ENCODE measurements around the gene POU2AF1.

Gene POU2AF1

GRCh38 chr11:111368285-111368560 is 10.9 kb downstream of the POU2AF1 start:
- TF ChIP-seq TCF4 (CRISPR knock-in tag; IDR thresholded peaks at IDR 0.05; ENCODE audit: borderline replicate concordance): no peak
- no peak for TF ChIP-seq ZFP3 (CRISPR knock-in tag; IDR thresholded peaks at IDR 0.05)
- TF ChIP-seq PPARA (CRISPR knock-in tag; IDR thresholded peaks at IDR 0.05; ENCODE audit: borderline replicate concordance): no peak
- no peak for TF ChIP-seq ZNF70 (CRISPR knock-in tag; IDR thresholded peaks at IDR 0.05)
- no peak for TF ChIP-seq CSDC2 (CRISPR knock-in tag; IDR thresholded peaks at IDR 0.05)
- ATAC-seq: no peak

DNA sequence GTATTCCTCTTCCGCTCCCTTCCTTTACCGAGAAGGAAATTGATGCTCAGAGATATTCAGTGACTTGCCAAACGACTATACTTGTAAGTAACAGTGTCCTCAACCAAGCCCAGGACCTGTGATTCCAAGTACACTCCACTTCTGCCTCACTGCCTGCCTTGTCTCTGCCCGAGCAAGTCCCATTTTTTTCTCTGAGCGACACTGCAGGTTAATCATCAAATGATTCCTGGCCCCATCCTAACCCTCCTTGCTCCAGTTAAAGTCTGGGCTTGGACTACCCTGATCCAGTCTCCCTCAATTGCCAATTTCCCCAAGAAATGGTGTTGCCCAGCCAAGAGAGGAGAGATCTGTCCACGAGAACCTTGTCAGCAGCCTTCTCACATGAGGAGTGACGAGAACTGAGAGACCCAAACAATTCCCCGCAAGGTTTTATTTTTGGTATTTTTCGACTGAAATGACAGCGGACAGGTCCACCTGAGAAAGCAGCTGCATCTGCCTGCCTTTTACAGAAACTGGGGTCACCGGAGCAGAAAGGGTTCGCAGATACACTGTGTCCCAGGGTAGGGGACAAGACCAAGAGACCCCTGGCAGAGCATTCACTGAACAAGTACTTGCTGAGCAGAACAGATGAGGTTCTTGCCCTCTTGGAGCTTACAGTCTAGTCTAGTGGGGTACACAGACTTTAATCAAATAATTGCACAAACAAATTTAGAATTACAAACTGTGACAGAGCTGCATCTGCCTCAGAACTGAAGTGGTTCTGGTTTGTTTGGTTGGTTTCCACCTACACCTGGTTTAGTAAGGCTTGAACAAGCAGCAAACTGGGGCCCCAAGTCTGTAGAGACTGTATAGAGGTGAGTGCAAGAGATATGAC is 11.4 kb downstream of the POU2AF1 start:
- TF ChIP-seq POU6F1 (CRISPR knock-in tag; IDR thresholded peaks at IDR 0.05; ENCODE audit: borderline replicate concordance, low read depth): no peak
- no peak for TF ChIP-seq TOX (CRISPR knock-in tag; IDR thresholded peaks at IDR 0.05; ENCODE audit: borderline replicate concordance)
- no peak for TF ChIP-seq BACH2 (CRISPR knock-in tag; IDR thresholded peaks at IDR 0.05; ENCODE audit: borderline replicate concordance)
- TF ChIP-seq RARB (CRISPR knock-in tag; IDR thresholded peaks at IDR 0.05): no peak
- TF ChIP-seq ZFP30 (CRISPR knock-in tag; IDR thresholded peaks at IDR 0.05): no peak
- TF ChIP-seq PPARA (CRISPR knock-in tag; IDR thresholded peaks at IDR 0.05; ENCODE audit: borderline replicate concordance): no peak
- no peak for TF ChIP-seq ZFP3 (CRISPR knock-in tag; IDR thresholded peaks at IDR 0.05)
- TF ChIP-seq GLIS3 (CRISPR knock-in tag; IDR thresholded peaks at IDR 0.05): no peak
- TF ChIP-seq ZNF70 (CRISPR knock-in tag; IDR thresholded peaks at IDR 0.05): no peak
- no peak for TF ChIP-seq CSRNP3 (CRISPR knock-in tag; IDR thresholded peaks at IDR 0.05)
- no peak for TF ChIP-seq ISL1 (CRISPR knock-in tag; IDR thresholded peaks at IDR 0.05)
- no peak for TF ChIP-seq TSHZ2 (CRISPR knock-in tag; IDR thresholded peaks at IDR 0.05)
- TF ChIP-seq, protein P1, sequence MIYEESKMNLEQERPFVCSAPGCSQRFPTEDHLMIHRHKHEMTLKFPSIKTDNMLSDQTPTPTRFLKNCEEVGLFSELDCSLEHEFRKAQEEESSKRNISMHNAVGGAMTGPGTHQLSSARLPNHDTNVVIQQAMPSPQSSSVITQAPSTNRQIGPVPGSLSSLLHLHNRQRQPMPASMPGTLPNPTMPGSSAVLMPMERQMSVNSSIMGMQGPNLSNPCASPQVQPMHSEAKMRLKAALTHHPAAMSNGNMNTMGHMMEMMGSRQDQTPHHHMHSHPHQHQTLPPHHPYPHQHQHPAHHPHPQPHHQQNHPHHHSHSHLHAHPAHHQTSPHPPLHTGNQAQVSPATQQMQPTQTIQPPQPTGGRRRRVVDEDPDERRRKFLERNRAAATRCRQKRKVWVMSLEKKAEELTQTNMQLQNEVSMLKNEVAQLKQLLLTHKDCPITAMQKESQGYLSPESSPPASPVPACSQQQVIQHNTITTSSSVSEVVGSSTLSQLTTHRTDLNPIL (CRISPR knock-in tag; IDR thresholded peaks at IDR 0.05; ENCODE audit: low read depth): no peak
- no peak for TF ChIP-seq ZC3H10 (CRISPR knock-in tag; IDR thresholded peaks at IDR 0.05)
- no peak for TF ChIP-seq SNAI2 (CRISPR knock-in tag; IDR thresholded peaks at IDR 0.05)
- ATAC-seq: no peak

DNA sequence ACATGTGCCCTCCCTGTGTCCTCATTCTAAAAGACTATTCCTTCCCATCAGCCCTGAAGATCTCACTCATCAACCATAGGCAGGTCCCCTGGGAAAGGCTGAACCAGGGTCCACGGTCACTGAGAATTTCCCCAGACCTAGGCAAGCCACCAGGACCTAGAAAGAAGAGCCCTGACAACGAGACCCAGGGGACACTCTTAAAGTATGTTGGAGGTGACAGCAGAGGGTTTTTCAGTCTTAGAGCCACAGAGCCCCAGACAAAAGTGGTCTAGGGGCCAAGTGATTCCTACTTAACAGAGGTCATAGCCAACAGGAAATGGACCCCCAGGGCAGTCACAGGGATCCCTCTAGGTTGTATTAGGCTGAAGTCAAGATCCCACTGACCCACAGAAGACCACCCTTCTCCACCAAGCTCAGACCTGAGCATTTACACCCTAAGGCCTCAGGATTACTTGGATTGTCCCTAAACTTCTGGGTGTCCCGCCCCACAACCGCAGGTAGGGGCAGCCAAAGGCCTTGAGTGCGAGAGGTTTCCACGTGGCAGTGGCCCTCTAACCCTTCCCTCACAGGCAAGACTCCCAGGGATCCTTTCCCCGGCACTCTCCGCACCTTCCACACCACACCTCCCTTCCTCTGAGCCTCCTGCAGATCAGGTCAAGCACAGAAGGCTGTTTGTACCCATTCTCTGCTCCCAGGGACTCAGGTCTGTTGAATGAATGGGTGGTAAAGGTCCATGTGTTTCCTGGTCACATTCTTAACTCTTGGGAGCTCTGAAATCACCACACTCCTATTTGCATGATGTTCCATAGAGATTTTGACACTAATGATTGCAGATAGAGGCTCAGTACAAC is 12.3 kb downstream of the POU2AF1 start:
- TF ChIP-seq TOX (CRISPR knock-in tag; IDR thresholded peaks at IDR 0.05; ENCODE audit: borderline replicate concordance): no peak
- TF ChIP-seq, protein P2, sequence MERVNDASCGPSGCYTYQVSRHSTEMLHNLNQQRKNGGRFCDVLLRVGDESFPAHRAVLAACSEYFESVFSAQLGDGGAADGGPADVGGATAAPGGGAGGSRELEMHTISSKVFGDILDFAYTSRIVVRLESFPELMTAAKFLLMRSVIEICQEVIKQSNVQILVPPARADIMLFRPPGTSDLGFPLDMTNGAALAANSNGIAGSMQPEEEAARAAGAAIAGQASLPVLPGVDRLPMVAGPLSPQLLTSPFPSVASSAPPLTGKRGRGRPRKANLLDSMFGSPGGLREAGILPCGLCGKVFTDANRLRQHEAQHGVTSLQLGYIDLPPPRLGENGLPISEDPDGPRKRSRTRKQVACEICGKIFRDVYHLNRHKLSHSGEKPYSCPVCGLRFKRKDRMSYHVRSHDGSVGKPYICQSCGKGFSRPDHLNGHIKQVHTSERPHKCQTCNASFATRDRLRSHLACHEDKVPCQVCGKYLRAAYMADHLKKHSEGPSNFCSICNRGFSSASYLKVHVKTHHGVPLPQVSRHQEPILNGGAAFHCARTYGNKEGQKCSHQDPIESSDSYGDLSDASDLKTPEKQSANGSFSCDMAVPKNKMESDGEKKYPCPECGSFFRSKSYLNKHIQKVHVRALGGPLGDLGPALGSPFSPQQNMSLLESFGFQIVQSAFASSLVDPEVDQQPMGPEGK (CRISPR knock-in tag; IDR thresholded peaks at IDR 0.05; ENCODE audit: borderline replicate concordance): no peak
- ATAC-seq: no peak

All from SK-N-SH treated with all-trans-retinoic acid at 6 μM for 48 hours (cell line).